Measurements from ENCODE around the gene PALB2. TPM values are rescaled to one million over a fixed set of nuclear protein-coding genes. Genes with fewer than 3 reads are reported as not detected.

PALB2 gene
- total and polyA plus RNA-seq, 2 of the 13 experiments (the other 11 are each of a cell fraction or from before 2014, with no cell fraction given) = 12.1 to 40.9 TPM

- TF ChIP-seq SRSF4 (IDR thresholded peaks at IDR 0.05; ENCODE audit: low read depth, low read length, poor library complexity, severe bottlenecking) = no peak
- TF ChIP-seq ZFX (CRISPR knock-in tag; IDR thresholded peaks at IDR 0.05; ENCODE audit: low read depth) = peak; percentile 8; the same call in 1 of the 2 replicates
- peak; percentile 47; the same call in 1 of the 2 replicates for TF ChIP-seq FOXK2 (IDR thresholded peaks at IDR 0.05)
- no peak; the same call in none of the 2 replicates for TF ChIP-seq AFF4 (CRISPR knock-in tag; IDR thresholded peaks at IDR 0.05)
- TF ChIP-seq ZNF280B (CRISPR knock-in tag; IDR thresholded peaks at IDR 0.05; ENCODE audit: borderline replicate concordance) = peak; percentile 68
- TF ChIP-seq ZNF850 (CRISPR knock-in tag; conservative IDR thresholded peaks at IDR 0.05) = 0 out of 2 replicates have a peak, but pooled peaks have one; percentile 68
- no peak for TF ChIP-seq ZBTB4 (CRISPR knock-in tag; IDR thresholded peaks at IDR 0.05; ENCODE audit: borderline replicate concordance)
- TF ChIP-seq ZNF460 (CRISPR knock-in tag; IDR thresholded peaks at IDR 0.05; ENCODE audit: borderline replicate concordance) = no peak; the same call in 1 of the 2 replicates
- TF ChIP-seq CHD4 (IDR thresholded peaks at IDR 0.05; ENCODE audit: borderline replicate concordance, low read length) = no peak; the same call in 1 of the 2 replicates
- TF ChIP-seq ZNF615 (CRISPR knock-in tag; IDR thresholded peaks at IDR 0.05; ENCODE audit: borderline replicate concordance) = 0 out of 2 replicates have a peak, but pooled peaks have one; percentile 30
- TF ChIP-seq KDM5A (IDR thresholded peaks at IDR 0.05; ENCODE audit: borderline replicate concordance, low read length) = peak; percentile 87
- peak; percentile 100 for TF ChIP-seq TMF1 (CRISPR knock-in tag; IDR thresholded peaks at IDR 0.05; ENCODE audit: low read depth)
- TF ChIP-seq ZNF792 (CRISPR knock-in tag; IDR thresholded peaks at IDR 0.05) = no peak
- no peak for TF ChIP-seq ZFP62 (CRISPR knock-in tag; IDR thresholded peaks at IDR 0.05)
- TF ChIP-seq ZNF280D (CRISPR knock-in tag; IDR thresholded peaks at IDR 0.05) = peak; percentile 17; the same call in 1 of the 2 replicates
Observed at GRCh38 chr16:23678430-23679273, 37.5 kb upstream of the PALB2 start, which contains the start of gene PLK1 (continued).

Measured in HepG2 (cell line).